Measurements from ENCODE around the gene EVA1B. TPM values are rescaled to one million over a fixed set of nuclear protein-coding genes. Genes with fewer than 3 reads are reported as not detected.

The EVA1B gene
- total and polyA plus RNA-seq, 12 donors: 17.6 to 185 (median 92.3) TPM; not detected in 1

DNA sequence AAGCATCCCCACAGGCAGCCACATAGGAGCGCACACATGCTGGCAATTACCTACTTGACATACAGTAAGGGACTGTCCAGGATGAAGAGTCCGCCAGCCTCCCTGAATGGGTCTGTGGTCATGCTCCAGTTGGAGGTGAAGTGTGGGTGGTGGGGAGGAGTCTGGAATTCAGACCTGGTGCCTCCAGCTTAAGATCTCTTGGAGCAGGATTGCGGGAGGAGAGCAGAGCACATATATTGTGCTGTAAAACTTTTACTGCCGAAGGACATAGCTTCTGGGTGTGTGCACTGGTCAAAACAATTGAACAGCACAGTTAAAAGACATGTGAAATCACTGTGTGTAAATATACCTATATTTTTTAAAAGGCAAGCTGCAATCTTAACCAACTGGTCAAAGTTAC, 44.4 kb upstream of the EVA1B start:
- 90 to 95% (median 92%) methylated on average over 4 of the region's 4 CpGs for WGBS, 4 donors
- intact Hi-C loops (cut with DNase I): loop anchor here in 1 of 2 donors (10.0 kb wide), 1 partner anchor 63 kb away; the partner anchor contains the start of gene SH3D21
- H3K27ac ChIP-seq: peak overlapping the region in 1 of 5 donors; percentile 60

DNA sequence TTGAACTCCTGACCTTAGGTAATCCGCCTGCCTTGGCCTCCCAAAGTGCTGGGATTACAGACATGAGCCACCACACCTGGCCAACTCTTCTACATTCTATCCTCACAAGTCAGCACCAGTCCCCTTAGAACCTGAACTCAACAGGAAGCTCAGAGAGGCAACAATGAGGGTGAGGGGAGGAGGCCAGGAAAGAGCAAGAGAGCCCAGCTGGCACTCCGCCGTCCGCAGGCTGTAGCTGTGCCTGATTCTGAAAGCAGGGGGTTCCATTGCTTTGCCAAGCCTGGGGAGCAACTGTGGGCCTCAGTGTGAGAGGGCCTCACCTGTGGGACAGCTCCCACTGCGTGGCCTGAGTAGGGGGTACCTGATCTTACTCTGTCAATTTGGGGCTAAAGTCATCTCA, 43.6 kb upstream of the EVA1B start:
- WGBS, 4 donors: 60 to 88% (median 83%) methylated on average over 2 to 5 of the region's 5 CpGs

More for the DNA sequence above, 44.4 kb upstream of the EVA1B start:
- Histone ChIP-seq H3K4me1 (replicated peaks in 1 of 2) (peaks cover 5 to 27% of the 10 kb centered on the region in 2 donors), H3K4me3 (no peak overlapping the region), H3K9me3 (replicated peaks in 1 of 3) (no peaks in the 10 kb centered on the region), H3K36me3 (replicated peaks in 1 of 2) (peaks cover 0 to 2% of the 10 kb centered on the region in 2 donors), H3K27me3 (no peaks in the 10 kb centered on the region)
- no peak for TF ChIP-seq POLR2A (IDR thresholded peaks at IDR 0.05)
- TF ChIP-seq, protein P1, sequence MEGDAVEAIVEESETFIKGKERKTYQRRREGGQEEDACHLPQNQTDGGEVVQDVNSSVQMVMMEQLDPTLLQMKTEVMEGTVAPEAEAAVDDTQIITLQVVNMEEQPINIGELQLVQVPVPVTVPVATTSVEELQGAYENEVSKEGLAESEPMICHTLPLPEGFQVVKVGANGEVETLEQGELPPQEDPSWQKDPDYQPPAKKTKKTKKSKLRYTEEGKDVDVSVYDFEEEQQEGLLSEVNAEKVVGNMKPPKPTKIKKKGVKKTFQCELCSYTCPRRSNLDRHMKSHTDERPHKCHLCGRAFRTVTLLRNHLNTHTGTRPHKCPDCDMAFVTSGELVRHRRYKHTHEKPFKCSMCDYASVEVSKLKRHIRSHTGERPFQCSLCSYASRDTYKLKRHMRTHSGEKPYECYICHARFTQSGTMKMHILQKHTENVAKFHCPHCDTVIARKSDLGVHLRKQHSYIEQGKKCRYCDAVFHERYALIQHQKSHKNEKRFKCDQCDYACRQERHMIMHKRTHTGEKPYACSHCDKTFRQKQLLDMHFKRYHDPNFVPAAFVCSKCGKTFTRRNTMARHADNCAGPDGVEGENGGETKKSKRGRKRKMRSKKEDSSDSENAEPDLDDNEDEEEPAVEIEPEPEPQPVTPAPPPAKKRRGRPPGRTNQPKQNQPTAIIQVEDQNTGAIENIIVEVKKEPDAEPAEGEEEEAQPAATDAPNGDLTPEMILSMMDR (IDR thresholded peaks at IDR 0.05): no peak
- no peak for DNase-seq

DNA sequence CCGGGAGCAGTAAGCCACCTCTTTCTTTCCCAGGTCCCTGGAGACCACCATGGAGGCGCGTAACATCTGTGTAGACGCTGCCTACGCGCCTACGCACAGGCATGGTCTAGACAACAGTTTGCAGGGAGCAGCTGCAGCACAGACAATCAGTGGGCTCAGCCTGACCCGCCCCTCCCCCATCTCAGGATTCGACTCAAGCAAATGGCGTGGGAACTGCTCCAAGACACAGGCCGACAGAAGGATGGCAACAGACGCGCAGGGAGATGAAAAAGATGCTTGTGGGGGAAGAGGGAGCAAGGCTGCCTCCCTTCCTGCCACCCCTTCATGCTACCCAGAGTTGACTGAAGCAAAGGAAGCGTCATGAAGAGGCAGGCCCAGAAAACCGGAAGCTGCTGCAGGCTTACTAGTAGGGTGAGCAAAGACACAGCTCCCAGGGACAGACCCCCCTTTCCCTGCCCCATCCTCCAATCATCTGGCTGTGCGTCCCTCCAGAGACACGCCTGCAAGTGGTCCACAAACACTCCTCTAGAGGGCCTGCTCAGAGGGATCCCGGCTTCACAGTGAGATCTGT, 42.7 kb upstream of the EVA1B start:
- Histone ChIP-seq H3K4me3 (no peak overlapping the region), H3K36me3 (replicated peaks in 1 of 2) (peaks cover 0 to 11% of the 10 kb centered on the region in 2 donors), H3K27ac (peak overlapping the region in 2 of 5 donors; percentile 66 to 76), H3K4me1 (replicated peaks in 1 of 2) (peaks cover 0 to 21% of the 10 kb centered on the region in 2 donors), H3K27me3 (no peaks in the 10 kb centered on the region), H3K9me3 (replicated peaks in 1 of 3) (no peaks in the 10 kb centered on the region)
- WGBS, 4 donors: 52 to 62% (median 56%) methylated on average over 18 of the region's 18 CpGs
- TF ChIP-seq POLR2A (IDR thresholded peaks at IDR 0.05): no peak
- TF ChIP-seq, protein P1 (IDR thresholded peaks at IDR 0.05): no peak
- DNase-seq: peak in 2 of 7 donors; percentile 31 to 49
- intact Hi-C loops (cut with DNase I): loop anchor here in 1 of 2 donors (10.0 kb wide), 1 partner anchor 61 kb away; the partner anchor contains the start of gene SH3D21

More for the DNA sequence above, 43.6 kb upstream of the EVA1B start:
- peaks cover 0 to 21% of the 10 kb centered on the region in 2 donors for H3K4me1 ChIP-seq (replicated peaks in 1 of 2)
- DNase-seq: no peak
- H3K27me3 ChIP-seq: no peaks in the 10 kb centered on the region
- peak overlapping the region in 1 of 5 donors; percentile 60 for H3K27ac ChIP-seq
- peaks cover 0 to 10% of the 10 kb centered on the region in 2 donors for H3K36me3 ChIP-seq (replicated peaks in 1 of 2)
- intact Hi-C loops (cut with DNase I): loop anchor here in 1 of 2 donors (10.0 kb wide), 1 partner anchor 62 kb away; the partner anchor contains the start of gene SH3D21
- TF ChIP-seq, protein P1 (IDR thresholded peaks at IDR 0.05): no peak
- no peak for TF ChIP-seq POLR2A (IDR thresholded peaks at IDR 0.05)
- H3K4me3 ChIP-seq: no peak overlapping the region
- no peaks in the 10 kb centered on the region for H3K9me3 ChIP-seq (replicated peaks in 1 of 3)

DNA sequence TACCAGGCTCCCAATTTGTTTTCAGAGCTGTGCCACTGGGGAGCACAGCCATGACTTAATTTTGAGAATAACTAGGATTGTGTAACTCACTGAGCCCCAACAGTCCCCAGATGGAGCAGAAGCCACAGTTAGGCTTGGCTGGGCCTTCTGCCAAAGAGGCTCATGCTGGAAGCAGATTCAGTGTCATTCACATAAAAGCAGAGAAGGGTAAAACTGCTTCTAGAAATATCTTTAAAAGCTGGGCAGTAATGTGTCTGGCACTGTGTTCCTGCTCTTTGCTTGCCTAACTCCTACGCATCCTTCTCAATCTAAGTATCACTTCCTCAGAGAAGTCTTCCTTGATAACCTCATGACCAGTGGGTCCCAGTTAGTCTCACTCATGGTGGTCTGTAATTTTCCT, 41.9 kb upstream of the EVA1B start:
- peak overlapping the region in 2 of 5 donors; percentile 66 to 76 for H3K27ac ChIP-seq

More for the DNA sequence above, 41.9 kb upstream of the EVA1B start:
- Histone ChIP-seq H3K4me3 (no peak overlapping the region), H3K4me1 (replicated peaks in 1 of 2) (peaks cover 0 to 21% of the 10 kb centered on the region in 2 donors), H3K27me3 (no peaks in the 10 kb centered on the region), H3K36me3 (replicated peaks in 1 of 2) (peaks cover 0 to 11% of the 10 kb centered on the region in 2 donors), H3K9me3 (replicated peaks in 1 of 3) (no peaks in the 10 kb centered on the region)
- WGBS, 4 donors: 50 to 71% (median 59%) methylated on average over 1 of the region's 1 CpG
- intact Hi-C loops (cut with DNase I): loop anchor here in 1 of 2 donors (10.0 kb wide), 1 partner anchor 61 kb away; the partner anchor contains the start of gene SH3D21
- peak; percentile 48 to 84 (median 60) for DNase-seq
- TF ChIP-seq, protein P1 (IDR thresholded peaks at IDR 0.05): no peak
- TF ChIP-seq POLR2A (IDR thresholded peaks at IDR 0.05): no peak

All from adrenal gland (tissue), 12 donors.